ENCODE results near the gene WSB1. TPM values are rescaled to one million over a fixed set of nuclear protein-coding genes. Genes with fewer than 3 reads are reported as not detected.

WSB1 gene
- total RNA-seq, 2 donors from 2014 or later, result 137 to 146 TPM

GRCh38 chr17:27339836-27340550, 46.1 kb downstream of the WSB1 start:
- ATAC-seq, result no peak
- no peak for DNase-seq
- no peak overlapping the region for H3K4me3 Mint-ChIP-seq

GRCh38 chr17:27340575-27340974, 46.7 kb downstream of the WSB1 start:
- peaks cover 5% of the 10 kb centered on the region for H3K27me3 Mint-ChIP-seq
- no peak for ATAC-seq
- H3K4me1 Mint-ChIP-seq, result no peaks in the 10 kb centered on the region
- DNase-seq, result no peak
- no peaks in the 10 kb centered on the region for H3K9me3 ChIP-seq (ENCODE audit: control insufficient read depth, low read length, poor library complexity, severe bottlenecking)
- H3K36me3 Mint-ChIP-seq (ENCODE audit: low read depth), result no peaks in the 10 kb centered on the region
- H3K4me3 Mint-ChIP-seq, result no peak overlapping the region
- H3K27ac Mint-ChIP-seq, result no peak overlapping the region

More at GRCh38 chr17:27339836-27340550, 46.1 kb downstream of the WSB1 start:
- no peaks in the 10 kb centered on the region for H3K9me3 ChIP-seq (ENCODE audit: control insufficient read depth, low read length, poor library complexity, severe bottlenecking)
- Mint-ChIP-seq H3K27ac (no peak overlapping the region), H3K27me3 (peaks cover 5% of the 10 kb centered on the region), H3K4me1 (no peaks in the 10 kb centered on the region), H3K36me3 (ENCODE audit: low read depth) (no peaks in the 10 kb centered on the region)

GRCh38 chr17:27341041-27341471, 47.1 kb downstream of the WSB1 start:
- Mint-ChIP-seq H3K4me3 (no peak overlapping the region), H3K4me1 (no peaks in the 10 kb centered on the region), H3K36me3 (ENCODE audit: low read depth) (no peaks in the 10 kb centered on the region), H3K27ac (no peak overlapping the region), H3K27me3 (peaks cover 5% of the 10 kb centered on the region)
- no peaks in the 10 kb centered on the region for H3K9me3 ChIP-seq (ENCODE audit: control insufficient read depth, low read length, poor library complexity, severe bottlenecking)
- ATAC-seq (no peak), DNase-seq (no peak)

- Mint-ChIP-seq H3K4me1 (no peaks in the 10 kb centered on the region), H3K36me3 (ENCODE audit: low read depth) (no peaks in the 10 kb centered on the region), H3K27ac (no peak overlapping the region), H3K4me3 (no peak overlapping the region), H3K27me3 (peaks cover 5% of the 10 kb centered on the region)
- no peak for ATAC-seq
- no peak for DNase-seq
- H3K9me3 ChIP-seq (ENCODE audit: control insufficient read depth, low read length, poor library complexity, severe bottlenecking), result no peaks in the 10 kb centered on the region
These were observed 48.1 kb downstream of the WSB1 start for GRCh38 chr17:27342059-27342458.

- no peaks in the 10 kb centered on the region for H3K9me3 ChIP-seq (ENCODE audit: control insufficient read depth, low read length, poor library complexity, severe bottlenecking)
- H3K4me3 Mint-ChIP-seq, result no peak overlapping the region
- H3K27me3 Mint-ChIP-seq, result peaks cover 5% of the 10 kb centered on the region
- no peak for DNase-seq
- H3K4me1 Mint-ChIP-seq, result peaks cover 2% of the 10 kb centered on the region
- no peak overlapping the region for H3K27ac Mint-ChIP-seq
- ATAC-seq, result no peak
- no peaks in the 10 kb centered on the region for H3K36me3 Mint-ChIP-seq (ENCODE audit: low read depth)
These were observed 49.4 kb downstream of the WSB1 start for GRCh38 chr17:27343294-27343693.

- peaks cover 5% of the 10 kb centered on the region for H3K27me3 Mint-ChIP-seq
- H3K36me3 Mint-ChIP-seq (ENCODE audit: low read depth), result no peaks in the 10 kb centered on the region
- DNase-seq (no peak), ATAC-seq (no peak)
- no peaks in the 10 kb centered on the region for H3K9me3 ChIP-seq (ENCODE audit: control insufficient read depth, low read length, poor library complexity, severe bottlenecking)
- peaks cover 3% of the 10 kb centered on the region for H3K4me1 Mint-ChIP-seq
- no peak overlapping the region for H3K27ac Mint-ChIP-seq
- no peak overlapping the region for H3K4me3 Mint-ChIP-seq
These were observed 50.2 kb downstream of the WSB1 start for GRCh38 chr17:27343977-27344607.

GRCh38 chr17:27345141-27345904, 51.4 kb downstream of the WSB1 start:
- Mint-ChIP-seq H3K36me3 (ENCODE audit: low read depth) (no peaks in the 10 kb centered on the region), H3K4me1 (peaks cover 3% of the 10 kb centered on the region), H3K27me3 (peaks cover 5% of the 10 kb centered on the region), H3K4me3 (no peak overlapping the region), H3K27ac (peak overlapping the region; percentile 24)
- ATAC-seq (no peak), DNase-seq (no peak)
- no peaks in the 10 kb centered on the region for H3K9me3 ChIP-seq (ENCODE audit: control insufficient read depth, low read length, poor library complexity, severe bottlenecking)

GRCh38 chr17:27346228-27346899, 52.5 kb downstream of the WSB1 start:
- ATAC-seq (no peak), DNase-seq (no peak)
- no peaks in the 10 kb centered on the region for H3K9me3 ChIP-seq (ENCODE audit: control insufficient read depth, low read length, poor library complexity, severe bottlenecking)
- no peak overlapping the region for H3K4me3 Mint-ChIP-seq
- no peak overlapping the region for H3K27ac Mint-ChIP-seq
- H3K4me1 Mint-ChIP-seq, result peaks cover 3% of the 10 kb centered on the region
- no peaks in the 10 kb centered on the region for H3K36me3 Mint-ChIP-seq (ENCODE audit: low read depth)
- H3K27me3 Mint-ChIP-seq, result peaks cover 5% of the 10 kb centered on the region

- Mint-ChIP-seq H3K27me3 (peaks cover 5% of the 10 kb centered on the region), H3K4me1 (peaks cover 7% of the 10 kb centered on the region), H3K4me3 (no peak overlapping the region), H3K36me3 (ENCODE audit: low read depth) (no peaks in the 10 kb centered on the region), H3K27ac (no peak overlapping the region)
- ATAC-seq, result no peak
- no peak for DNase-seq
- H3K9me3 ChIP-seq (ENCODE audit: control insufficient read depth, low read length, poor library complexity, severe bottlenecking), result no peaks in the 10 kb centered on the region
These were observed 54.3 kb downstream of the WSB1 start for GRCh38 chr17:27348196-27348595.

GRCh38 chr17:27349540-27350021, 55.7 kb downstream of the WSB1 start:
- H3K4me3 Mint-ChIP-seq, result no peak overlapping the region
- H3K9me3 ChIP-seq (ENCODE audit: control insufficient read depth, low read length, poor library complexity, severe bottlenecking), result no peaks in the 10 kb centered on the region
- H3K36me3 Mint-ChIP-seq (ENCODE audit: low read depth), result no peaks in the 10 kb centered on the region
- no peak overlapping the region for H3K27ac Mint-ChIP-seq
- no peaks in the 10 kb centered on the region for H3K27me3 Mint-ChIP-seq
- peaks cover 12% of the 10 kb centered on the region for H3K4me1 Mint-ChIP-seq
- DNase-seq (no peak), ATAC-seq (no peak)

GRCh38 chr17:27351759-27352158, 57.8 kb downstream of the WSB1 start:
- no peaks in the 10 kb centered on the region for H3K27me3 Mint-ChIP-seq
- H3K4me3 Mint-ChIP-seq, result no peak overlapping the region
- no peaks in the 10 kb centered on the region for H3K36me3 Mint-ChIP-seq (ENCODE audit: low read depth)
- peaks cover 17% of the 10 kb centered on the region for H3K4me1 Mint-ChIP-seq
- no peaks in the 10 kb centered on the region for H3K9me3 ChIP-seq (ENCODE audit: control insufficient read depth, low read length, poor library complexity, severe bottlenecking)
- peak overlapping the region; percentile 93 for H3K27ac Mint-ChIP-seq
- DNase-seq (no peak), ATAC-seq (no peak)

GRCh38 chr17:27352448-27353032, 58.6 kb downstream of the WSB1 start:
- peaks cover 17% of the 10 kb centered on the region for H3K4me1 Mint-ChIP-seq
- no peaks in the 10 kb centered on the region for H3K36me3 Mint-ChIP-seq (ENCODE audit: low read depth)
- no peaks in the 10 kb centered on the region for H3K27me3 Mint-ChIP-seq
- ATAC-seq (no peak), DNase-seq (no peak)
- H3K4me3 Mint-ChIP-seq, result peak overlapping the region; percentile 88
- no peaks in the 10 kb centered on the region for H3K9me3 ChIP-seq (ENCODE audit: control insufficient read depth, low read length, poor library complexity, severe bottlenecking)
- H3K27ac Mint-ChIP-seq, result peak overlapping the region; percentile 93
